ENCODE measurements around the gene OR52K2.
A peak's percentile ranks its signal among the peaks of the same experiment; 100 is the strongest.
"Not testable (repeated sequence)": the region's sequence is repeated elsewhere in the genome, so short reads cannot be mapped to it uniquely, and the experiment has no call there.

OR52K2 gene

DNA sequence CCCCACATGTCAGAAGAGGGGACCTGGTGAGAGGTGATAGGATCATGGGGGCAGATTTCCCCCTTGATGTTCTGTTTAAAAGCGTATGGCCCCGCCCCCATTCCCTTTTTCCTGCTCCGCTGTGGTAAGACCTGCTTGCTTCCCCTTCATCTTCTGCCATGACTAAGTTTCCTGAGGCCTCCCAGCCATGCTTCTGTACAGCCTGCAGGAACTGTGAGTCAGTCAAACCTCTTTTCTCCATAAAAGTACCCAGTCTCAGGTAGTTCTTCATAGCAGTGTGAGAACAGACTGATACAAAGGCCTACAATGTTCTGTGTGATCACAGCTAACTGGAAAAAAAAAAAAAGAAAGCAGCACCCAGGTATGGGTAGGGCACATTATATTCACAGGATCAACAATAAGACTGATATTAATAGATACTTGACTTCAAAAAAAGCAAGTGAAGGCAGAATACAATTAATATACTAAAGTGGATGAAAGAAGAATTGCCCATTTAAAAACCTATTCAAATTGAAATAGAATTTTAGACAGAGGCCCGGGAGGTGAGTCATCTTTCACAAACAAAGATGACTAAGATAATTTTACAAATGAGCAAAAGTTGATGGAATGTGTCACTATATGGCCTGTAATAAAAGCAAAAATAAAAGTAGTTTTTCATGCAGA lies 31.6 kb downstream of the OR52K2 start:
- H3K27ac ChIP-seq, result no peak overlapping the region

DNA sequence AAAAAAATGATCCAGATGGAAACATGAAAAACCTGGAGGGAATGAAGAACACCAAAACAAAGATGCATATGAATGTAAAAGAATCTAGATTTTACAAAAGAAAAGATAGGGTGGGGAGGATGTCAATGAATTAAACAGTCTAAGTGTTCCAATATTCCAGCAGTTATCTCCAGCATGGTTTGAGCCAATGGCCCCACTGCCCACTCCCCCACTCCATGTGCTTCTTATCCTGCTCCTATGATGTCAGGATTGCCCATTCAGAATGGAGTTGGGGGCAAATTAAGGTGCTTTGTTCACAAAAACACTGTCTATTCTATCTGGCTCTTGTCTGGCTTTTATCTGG lies 32.1 kb downstream of the OR52K2 start:
- TF ChIP-seq ZFX (IDR thresholded peaks at IDR 0.05; ENCODE audit: borderline replicate concordance), result no peak
- TF ChIP-seq, protein P1, sequence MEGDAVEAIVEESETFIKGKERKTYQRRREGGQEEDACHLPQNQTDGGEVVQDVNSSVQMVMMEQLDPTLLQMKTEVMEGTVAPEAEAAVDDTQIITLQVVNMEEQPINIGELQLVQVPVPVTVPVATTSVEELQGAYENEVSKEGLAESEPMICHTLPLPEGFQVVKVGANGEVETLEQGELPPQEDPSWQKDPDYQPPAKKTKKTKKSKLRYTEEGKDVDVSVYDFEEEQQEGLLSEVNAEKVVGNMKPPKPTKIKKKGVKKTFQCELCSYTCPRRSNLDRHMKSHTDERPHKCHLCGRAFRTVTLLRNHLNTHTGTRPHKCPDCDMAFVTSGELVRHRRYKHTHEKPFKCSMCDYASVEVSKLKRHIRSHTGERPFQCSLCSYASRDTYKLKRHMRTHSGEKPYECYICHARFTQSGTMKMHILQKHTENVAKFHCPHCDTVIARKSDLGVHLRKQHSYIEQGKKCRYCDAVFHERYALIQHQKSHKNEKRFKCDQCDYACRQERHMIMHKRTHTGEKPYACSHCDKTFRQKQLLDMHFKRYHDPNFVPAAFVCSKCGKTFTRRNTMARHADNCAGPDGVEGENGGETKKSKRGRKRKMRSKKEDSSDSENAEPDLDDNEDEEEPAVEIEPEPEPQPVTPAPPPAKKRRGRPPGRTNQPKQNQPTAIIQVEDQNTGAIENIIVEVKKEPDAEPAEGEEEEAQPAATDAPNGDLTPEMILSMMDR (IDR thresholded peaks at IDR 0.05), result no peak
- no peak overlapping the region for H3K27ac ChIP-seq

More for the DNA sequence above, 31.6 kb downstream of the OR52K2 start:
- TF ChIP-seq, protein P1 (IDR thresholded peaks at IDR 0.05), result no peak
- no peak for TF ChIP-seq ZFX (IDR thresholded peaks at IDR 0.05; ENCODE audit: borderline replicate concordance)

DNA sequence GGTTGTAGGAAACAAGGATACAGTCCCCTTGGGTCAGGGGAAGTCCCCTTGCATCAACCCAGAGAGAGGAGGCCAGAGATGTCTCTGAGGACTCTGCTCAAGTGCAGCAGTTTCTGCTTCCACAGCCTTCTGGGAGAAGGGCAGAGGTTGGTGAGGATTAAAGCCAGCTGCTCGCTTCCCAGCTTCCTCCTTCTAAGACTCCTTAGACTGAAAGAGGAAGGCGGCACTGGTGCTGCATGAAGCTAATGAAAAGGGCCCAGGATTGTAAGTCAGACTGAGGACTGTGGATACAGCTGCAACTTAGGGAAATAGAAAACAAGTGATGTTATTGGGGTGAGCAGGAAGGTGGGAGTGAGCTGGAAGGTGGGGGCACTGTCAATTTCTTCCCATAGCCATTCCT lies 33.4 kb downstream of the OR52K2 start, which contains the start of gene OR52K1:
Gene OR52K1, plus strand, starts transcription at position 202 of the 400 bp plus-strand sequence. CDS start 6,255 bp downstream, outside the sequence.
- H3K27ac ChIP-seq, result no peak within 1 kb of the TSS
- TF ChIP-seq, protein P1 (IDR thresholded peaks at IDR 0.05), result no peak
- TF ChIP-seq ZFX (IDR thresholded peaks at IDR 0.05; ENCODE audit: borderline replicate concordance), result no peak

DNA sequence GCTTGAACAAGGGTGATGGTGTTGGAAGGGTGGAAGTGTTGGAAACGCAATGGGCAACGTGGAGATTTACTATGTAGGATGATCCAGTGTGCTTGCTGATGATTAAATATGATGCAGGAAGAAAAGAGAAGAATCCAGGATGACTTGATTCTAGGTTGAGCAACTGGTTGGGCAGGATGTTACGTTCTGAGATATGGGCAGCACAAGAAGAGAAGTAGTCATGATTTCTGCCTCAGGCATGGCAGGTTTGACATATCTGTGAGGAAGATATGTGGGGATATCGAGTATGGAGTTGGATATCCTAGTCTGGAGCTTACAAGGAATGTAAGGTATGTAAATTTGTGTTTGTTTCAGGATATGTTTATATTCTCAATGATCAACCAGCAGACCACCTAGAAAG lies 35.2 kb downstream of the OR52K2 start:
- no peak for TF ChIP-seq ZFX (IDR thresholded peaks at IDR 0.05; ENCODE audit: borderline replicate concordance)
- TF ChIP-seq, protein P1 (IDR thresholded peaks at IDR 0.05), result no peak
- no peak overlapping the region for H3K27ac ChIP-seq

DNA sequence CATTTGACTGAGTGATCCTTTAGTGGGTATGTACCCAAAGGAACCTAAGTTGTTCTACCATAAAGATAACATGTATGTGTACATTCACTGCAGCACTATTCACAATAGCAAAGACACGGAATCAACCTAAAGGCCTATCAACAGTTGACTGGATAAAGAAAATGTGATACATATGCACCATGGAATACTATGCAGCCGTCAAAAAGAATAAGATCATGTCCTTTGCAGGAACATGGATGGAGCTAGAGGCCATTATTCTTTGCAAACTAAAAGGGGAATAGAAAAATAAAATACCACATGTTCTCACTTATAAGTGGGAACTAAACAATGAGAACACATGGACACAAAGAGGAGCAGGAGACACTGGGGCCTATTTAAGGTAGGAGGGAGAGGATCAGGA lies 42.3 kb downstream of the OR52K2 start:
- not testable (repeated sequence) for H3K27ac ChIP-seq

DNA sequence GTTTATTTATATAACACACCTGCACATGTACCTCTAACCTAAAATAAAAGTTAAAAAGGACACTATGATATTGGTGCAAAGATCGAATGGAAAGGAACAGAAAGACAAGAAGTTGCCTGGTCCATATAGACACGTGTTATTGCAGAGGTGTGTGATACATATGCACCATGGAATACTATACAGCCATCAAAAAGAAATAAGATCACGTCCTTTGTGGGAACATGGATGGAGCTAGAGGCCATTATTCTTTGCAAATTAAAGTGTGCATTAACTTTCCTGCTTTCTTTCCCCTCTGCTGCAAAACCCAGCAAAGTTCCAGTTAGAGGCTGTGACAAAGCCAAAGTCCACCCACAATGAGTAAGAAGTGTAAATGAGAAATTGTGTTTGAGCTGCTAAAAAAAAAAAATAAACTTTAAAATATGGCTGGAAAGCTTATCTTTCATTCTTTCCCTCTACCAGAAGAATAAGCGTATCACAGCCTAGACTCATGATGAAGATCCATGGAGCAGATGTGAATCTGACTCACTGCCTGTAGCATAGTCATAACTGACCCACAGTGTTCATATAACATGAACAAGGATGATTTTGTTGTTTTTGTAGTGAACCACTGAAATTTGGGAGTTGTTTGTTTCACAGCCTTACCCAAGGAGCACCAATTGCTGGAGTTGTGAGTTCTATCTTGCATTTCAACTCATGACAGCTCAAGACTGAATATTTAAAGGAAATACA lies 42.9 kb downstream of the OR52K2 start:
- TF ChIP-seq, protein P1 (IDR thresholded peaks at IDR 0.05), result no peak
- TF ChIP-seq ZFX (IDR thresholded peaks at IDR 0.05; ENCODE audit: borderline replicate concordance), result no peak
- H3K27ac ChIP-seq, result no peak overlapping the region

DNA sequence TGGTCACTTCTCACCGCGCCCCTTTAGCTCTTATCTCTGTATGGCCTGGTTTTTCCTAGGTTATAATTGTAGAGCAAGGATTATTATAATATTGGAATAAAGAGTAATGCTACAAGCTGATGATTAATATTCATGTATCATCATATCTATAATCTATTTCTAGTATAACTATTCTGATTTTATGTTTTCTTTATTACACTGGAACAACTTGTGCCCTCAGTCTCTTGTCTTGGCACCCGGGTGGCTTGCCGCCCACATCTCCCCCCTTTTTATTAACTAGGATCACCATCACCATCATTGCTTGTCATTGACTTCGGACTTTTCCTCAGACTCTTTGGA lies 44.4 kb downstream of the OR52K2 start:
- no peak overlapping the region for H3K27ac ChIP-seq
- TF ChIP-seq, protein P1 (IDR thresholded peaks at IDR 0.05), result peak; percentile 56
- TF ChIP-seq ZFX (IDR thresholded peaks at IDR 0.05; ENCODE audit: borderline replicate concordance), result no peak
